ENCODE measurements around the gene OR1F1.

DNA sequence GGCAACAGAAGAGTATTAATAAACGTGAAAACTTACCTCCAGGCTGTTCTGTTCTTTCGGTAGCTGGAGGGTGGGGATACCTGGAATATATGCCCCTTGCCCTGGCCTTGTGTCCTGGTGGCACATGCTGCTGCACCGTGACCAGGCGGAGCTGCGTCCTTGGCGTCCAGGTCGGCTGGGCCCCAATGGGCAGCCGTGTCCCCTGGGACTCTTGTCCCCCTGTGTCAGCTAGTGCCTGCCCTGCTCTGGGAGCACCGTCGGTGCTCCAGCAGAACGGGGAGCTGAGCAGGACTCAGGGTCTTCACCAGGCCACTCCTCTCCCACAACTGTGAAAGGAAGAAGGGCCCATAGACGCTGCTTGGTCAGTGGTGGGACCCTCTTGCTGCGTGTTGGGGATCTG is 45.2 kb upstream of the OR1F1 start:
- TF ChIP-seq, protein P1, sequence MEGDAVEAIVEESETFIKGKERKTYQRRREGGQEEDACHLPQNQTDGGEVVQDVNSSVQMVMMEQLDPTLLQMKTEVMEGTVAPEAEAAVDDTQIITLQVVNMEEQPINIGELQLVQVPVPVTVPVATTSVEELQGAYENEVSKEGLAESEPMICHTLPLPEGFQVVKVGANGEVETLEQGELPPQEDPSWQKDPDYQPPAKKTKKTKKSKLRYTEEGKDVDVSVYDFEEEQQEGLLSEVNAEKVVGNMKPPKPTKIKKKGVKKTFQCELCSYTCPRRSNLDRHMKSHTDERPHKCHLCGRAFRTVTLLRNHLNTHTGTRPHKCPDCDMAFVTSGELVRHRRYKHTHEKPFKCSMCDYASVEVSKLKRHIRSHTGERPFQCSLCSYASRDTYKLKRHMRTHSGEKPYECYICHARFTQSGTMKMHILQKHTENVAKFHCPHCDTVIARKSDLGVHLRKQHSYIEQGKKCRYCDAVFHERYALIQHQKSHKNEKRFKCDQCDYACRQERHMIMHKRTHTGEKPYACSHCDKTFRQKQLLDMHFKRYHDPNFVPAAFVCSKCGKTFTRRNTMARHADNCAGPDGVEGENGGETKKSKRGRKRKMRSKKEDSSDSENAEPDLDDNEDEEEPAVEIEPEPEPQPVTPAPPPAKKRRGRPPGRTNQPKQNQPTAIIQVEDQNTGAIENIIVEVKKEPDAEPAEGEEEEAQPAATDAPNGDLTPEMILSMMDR (conservative IDR thresholded peaks at IDR 0.05 in 1 of 2, IDR thresholded peaks at IDR 0.05 in 1 of 2; ENCODE audit: low read depth in 1 of 2, low read length in 2 of 2): no peak
- no peak for TF ChIP-seq EZH2 (IDR thresholded peaks at IDR 0.05; ENCODE audit: low read length, missing control alignments)

Measured in fibroblast of lung (primary cell).